GM21825 (cell line): ENCODE results near the gene NFKB2.
A peak's percentile ranks its signal among the peaks of the same experiment; 100 is the strongest.

Experiments used
- ATAC-seq: cut with Tn5 transposase; IDR thresholded peaks from one replicate; pipeline ENCODE4 v1.9.1; 2021; ENCODE audit warnings: mild to moderate bottlenecking, moderate library complexity; ENCODE audit not compliant: unreplicated experiment

NFKB2 gene

GRCh38 chr10:102394079-102394800 lies 1.3 kb upstream of the NFKB2 start:
- peak; percentile 68 for ATAC-seq

DNA sequence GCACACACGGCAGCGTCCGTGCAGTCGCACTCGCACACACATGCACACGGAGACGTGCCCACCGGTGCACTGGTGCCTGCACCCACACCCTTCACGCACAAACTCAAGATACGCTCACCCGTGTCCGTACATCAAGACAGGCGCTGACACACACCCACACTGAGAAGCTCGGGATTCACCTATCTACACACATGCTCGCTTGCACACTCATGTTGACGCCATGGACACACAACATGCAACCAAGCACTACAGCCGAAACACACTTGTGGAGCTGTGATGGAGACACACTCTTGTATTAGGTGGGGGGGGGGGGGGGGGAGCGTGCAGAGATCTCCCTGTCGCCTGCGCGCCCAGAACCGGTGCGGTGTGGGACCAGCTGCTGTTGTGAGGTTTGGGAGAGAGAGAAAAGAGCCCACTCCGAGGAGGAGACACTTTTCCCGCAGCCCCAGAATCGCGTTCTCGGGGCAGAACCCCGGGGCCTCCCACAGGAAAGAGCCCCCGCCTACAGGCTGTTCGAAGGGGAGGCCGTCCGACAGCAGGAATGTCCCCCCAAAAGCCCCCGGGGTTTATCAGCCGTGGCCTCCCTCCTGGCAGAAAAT lies 605 bp upstream of the NFKB2 start:
- peak; percentile 5 for ATAC-seq

GRCh38 chr10:102396317-102396650 lies 779 bp downstream of the NFKB2 start:
- ATAC-seq = no peak

GRCh38 chr10:102396730-102397151 lies 1.2 kb downstream of the NFKB2 start:
- ATAC-seq = no peak

- ATAC-seq = no peak
These were observed 2.0 kb downstream of the NFKB2 start for GRCh38 chr10:102397222-102398171.

DNA sequence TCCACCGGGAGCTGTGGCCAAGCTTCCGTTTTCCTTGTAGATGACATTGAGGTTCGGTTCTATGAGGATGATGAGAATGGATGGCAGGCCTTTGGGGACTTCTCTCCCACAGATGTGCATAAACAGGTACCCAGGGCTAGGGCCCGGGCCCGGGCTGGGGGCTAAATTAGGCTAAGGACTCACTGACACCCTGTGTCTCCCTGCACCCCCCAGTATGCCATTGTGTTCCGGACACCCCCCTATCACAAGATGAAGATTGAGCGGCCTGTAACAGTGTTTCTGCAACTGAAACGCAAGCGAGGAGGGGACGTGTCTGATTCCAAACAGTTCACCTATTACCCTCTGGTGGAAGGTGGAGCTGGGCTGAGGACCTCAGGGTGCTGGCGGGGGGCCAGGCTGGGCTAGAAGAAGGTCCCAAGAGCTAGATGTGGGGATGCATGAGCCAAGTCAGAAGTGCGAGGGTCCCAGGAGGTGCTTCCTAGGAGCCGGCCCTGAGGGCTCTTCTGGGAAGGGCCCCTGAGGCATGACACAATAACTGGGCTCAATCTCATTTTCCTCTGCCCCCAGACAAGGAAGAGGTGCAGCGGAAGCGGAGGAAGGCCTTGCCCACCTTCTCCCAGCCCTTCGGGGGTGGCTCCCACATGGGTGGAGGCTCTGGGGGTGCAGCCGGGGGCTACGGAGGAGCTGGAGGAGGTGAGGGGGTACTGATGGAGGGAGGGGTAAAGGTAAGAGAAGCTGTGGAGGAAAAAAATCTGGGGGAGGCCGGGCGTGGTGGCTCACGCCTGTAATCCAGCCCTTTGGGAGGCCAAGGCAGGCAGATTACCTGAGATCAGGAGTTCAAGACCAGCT lies 2.9 kb downstream of the NFKB2 start:
- ATAC-seq = no peak

GRCh38 chr10:102399217-102400021 lies 3.9 kb downstream of the NFKB2 start:
- peak; percentile 40 for ATAC-seq

DNA sequence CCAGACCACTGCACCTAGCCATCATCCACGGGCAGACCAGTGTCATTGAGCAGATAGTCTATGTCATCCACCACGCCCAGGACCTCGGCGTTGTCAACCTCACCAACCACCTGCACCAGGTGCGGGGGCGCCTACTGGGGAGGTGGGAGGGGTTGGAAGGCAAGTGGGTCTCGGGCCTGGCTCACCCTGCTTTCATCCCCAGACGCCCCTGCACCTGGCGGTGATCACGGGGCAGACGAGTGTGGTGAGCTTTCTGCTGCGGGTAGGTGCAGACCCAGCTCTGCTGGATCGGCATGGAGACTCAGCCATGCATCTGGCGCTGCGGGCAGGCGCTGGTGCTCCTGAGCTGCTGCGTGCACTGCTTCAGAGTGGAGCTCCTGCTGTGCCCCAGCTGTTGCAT lies 4.6 kb downstream of the NFKB2 start:
- no peak for ATAC-seq

GRCh38 chr10:102400598-102401341 lies 5.3 kb downstream of the NFKB2 start:
- ATAC-seq = no peak

DNA sequence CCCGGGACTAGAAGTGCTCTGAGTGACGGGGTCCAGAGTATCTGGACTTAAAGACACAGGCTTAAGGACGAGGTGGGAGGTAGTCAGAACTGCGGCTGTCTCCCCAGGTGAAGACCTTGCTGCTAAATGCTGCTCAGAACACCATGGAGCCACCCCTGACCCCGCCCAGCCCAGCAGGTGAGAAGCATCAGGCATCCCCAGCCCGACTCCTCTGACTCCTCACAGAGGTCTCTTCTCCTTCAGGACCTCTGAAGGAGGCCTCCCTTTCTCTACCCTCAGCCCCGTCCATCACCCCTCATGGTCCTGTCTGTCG lies 5.8 kb downstream of the NFKB2 start:
- no peak for ATAC-seq

- ATAC-seq = no peak
These were observed 6.4 kb downstream of the NFKB2 start for GRCh38 chr10:102401735-102402511.

DNA sequence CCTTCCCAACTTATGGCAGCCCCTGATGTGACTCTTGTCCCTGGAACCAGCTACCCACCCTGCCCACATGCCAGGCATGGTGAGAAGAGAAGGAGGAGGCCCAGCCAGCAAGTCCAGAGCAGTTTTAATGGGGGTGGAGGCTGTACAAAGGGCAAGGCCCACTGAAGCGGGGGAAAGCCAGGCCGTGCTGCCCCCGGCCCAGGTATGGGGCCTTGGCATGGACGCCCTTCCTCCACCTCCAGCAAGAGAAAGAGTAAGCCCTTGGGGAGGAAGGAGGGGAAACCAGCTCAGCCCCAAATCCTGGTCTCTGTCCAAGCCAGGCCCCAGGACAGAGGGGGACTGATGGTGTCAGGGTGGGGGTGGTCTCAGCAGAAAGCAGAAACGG lies 7.0 kb downstream of the NFKB2 start:
- no peak for ATAC-seq

DNA sequence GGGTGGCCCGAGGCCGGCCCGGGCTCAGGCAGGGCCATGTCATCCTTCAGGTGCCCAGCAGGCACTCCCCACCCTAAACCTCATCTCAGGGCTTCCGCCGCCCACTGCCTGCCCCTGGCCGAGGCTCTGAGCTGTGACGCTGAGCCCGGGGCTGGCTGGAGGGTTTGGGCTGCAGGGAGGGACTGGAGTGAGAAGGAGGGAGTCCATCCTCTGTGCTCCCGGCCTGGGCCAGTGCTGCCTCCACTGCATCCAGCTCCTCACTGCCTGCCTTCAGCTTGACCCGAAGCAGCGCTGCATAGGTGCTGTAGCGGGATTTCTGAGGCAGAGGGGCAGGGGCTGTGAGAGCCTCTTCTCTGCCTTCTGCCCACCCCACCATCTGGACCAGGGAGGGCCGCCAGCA lies 7.6 kb downstream of the NFKB2 start:
- ATAC-seq = no peak

- ATAC-seq = no peak
These were observed 9.0 kb downstream of the NFKB2 start for GRCh38 chr10:102404361-102405107.

DNA sequence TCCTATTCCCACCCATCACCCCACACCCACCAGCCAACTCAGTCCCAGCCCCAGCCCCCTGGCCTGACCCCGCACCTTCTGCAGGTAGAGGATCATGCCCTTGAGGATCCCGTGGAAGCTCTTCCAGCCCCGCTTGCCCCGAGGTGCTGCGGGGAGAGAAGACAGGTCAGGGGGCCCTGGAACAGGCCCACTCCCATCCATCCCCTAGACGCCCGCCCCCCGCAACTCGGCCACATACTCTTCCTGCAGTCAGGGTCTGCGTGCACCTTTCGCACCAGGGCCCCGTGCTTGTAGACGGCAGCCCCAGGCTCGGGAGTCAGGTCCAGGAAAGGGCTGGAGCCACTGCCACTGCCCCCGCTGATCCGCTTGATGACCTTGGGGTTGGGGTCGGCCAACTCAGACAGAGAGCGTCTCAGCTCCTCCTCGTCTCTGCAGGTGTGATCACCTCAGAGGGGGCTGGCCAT lies 9.6 kb downstream of the NFKB2 start:
- no peak for ATAC-seq

GRCh38 chr10:102405632-102406031 lies 10.1 kb downstream of the NFKB2 start:
- no peak for ATAC-seq

GRCh38 chr10:102406815-102407214 lies 11.3 kb downstream of the NFKB2 start:
- ATAC-seq = no peak
